ENCODE results near the gene RABGAP1L.
"Not testable (repeated sequence)": the region's sequence is repeated elsewhere in the genome, so short reads cannot be mapped to it uniquely, and the experiment has no call there.

The RABGAP1L gene

DNA sequence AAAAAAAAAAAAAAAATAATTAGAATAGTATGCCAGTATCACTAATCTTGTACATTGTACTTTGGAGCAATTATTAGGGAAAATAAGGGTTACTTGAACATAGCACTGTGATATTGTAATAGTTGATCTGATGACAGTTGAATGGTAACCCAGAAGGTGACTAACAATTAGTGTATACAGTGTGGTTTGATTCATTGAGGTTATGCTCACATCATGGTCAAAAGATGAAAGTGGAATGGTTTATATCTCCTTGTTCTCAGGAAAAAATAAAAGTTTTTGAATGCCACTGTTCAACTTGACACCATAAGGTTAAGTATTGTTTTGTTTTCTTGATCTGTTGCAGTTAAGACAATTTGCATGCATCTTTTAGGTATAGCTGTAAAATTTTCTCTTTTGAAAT lies 375.5 kb downstream of the RABGAP1L start:
- DNase-seq (ENCODE audit: extremely low spot score): no peak
- CTCF ChIA-PET: no interaction called here

DNA sequence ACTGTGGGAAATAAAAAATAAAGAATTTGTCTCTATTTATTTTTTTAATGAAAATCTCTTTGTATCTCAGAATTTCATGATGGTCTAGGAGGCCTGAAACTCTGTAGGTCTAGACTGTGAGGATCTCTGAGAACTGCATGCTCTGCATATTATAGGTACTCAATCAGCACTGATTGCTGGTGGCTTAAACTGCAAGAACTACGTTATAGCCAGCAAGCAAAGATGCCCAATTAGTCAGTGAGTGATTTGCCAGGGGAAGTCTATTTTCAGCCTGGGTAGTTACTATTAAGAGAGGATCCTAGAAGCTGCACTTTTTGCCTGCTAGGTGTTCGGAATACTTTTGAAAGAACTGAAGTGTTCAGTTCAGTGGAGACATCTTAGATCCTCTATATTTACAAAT lies 375.9 kb downstream of the RABGAP1L start:
- CTCF ChIA-PET: no interaction called here
- TF ChIP-seq, protein P1, sequence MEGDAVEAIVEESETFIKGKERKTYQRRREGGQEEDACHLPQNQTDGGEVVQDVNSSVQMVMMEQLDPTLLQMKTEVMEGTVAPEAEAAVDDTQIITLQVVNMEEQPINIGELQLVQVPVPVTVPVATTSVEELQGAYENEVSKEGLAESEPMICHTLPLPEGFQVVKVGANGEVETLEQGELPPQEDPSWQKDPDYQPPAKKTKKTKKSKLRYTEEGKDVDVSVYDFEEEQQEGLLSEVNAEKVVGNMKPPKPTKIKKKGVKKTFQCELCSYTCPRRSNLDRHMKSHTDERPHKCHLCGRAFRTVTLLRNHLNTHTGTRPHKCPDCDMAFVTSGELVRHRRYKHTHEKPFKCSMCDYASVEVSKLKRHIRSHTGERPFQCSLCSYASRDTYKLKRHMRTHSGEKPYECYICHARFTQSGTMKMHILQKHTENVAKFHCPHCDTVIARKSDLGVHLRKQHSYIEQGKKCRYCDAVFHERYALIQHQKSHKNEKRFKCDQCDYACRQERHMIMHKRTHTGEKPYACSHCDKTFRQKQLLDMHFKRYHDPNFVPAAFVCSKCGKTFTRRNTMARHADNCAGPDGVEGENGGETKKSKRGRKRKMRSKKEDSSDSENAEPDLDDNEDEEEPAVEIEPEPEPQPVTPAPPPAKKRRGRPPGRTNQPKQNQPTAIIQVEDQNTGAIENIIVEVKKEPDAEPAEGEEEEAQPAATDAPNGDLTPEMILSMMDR (IDR thresholded peaks at IDR 0.05; ENCODE audit: control extremely low read depth, extremely low read depth, low read depth, missing control alignments): no peak
- DNase-seq (ENCODE audit: extremely low spot score): no peak
- POLR2A ChIA-PET: no interaction called here

More for the DNA sequence above, 375.5 kb downstream of the RABGAP1L start:
- POLR2A ChIA-PET: no interaction called here
- TF ChIP-seq, protein P1 (IDR thresholded peaks at IDR 0.05; ENCODE audit: control extremely low read depth, extremely low read depth, low read depth, missing control alignments): no peak

DNA sequence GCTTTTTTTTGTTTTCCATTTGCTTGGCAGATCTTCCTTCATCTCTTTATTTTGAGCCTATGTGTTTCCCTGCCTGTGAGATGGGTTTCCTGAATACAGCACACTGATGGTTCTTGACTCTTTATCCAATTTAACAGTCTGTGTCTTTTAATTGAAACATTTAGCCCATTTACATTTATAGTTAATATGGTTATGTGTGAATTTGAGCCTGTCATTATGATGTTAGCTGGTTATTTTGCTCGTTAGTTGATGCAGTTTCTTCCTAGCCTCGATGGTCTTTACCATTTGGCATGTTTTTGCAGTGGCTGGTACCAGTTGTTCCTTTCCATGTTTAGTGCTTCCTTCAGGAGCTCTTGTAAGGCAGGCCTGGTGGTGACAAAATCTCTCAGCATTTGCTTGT lies 384.1 kb downstream of the RABGAP1L start:
- DNase-seq (ENCODE audit: extremely low spot score); POLR2A ChIA-PET; CTCF ChIA-PET: not testable (repeated sequence)

DNA sequence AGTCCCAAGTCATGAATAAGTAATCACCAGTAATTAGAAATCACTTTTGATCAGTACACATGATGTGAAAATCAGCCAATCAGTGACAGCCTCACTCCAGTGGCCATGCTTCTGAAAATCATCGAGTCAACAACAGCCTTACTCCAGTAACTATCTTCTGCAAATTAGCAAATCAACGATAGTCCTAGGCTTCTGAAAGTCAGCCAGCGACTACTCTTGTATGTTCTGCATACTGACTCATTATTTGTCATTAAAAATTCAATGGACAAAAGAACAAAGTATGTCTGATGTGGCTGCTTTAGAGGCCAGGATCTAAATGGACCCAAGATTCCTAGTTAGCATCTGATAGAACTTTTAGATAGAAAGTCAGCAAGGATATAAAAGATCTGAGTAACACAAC lies 391.0 kb downstream of the RABGAP1L start:
- ChIA-PET POLR2A (interaction anchor here (0.6 kb wide), 1 partner anchor 14 kb away, joined by 3 read pairs; no protein-coding TSS in a partner anchor), CTCF (no interaction called here)
- no peak for DNase-seq (ENCODE audit: extremely low spot score)
- TF ChIP-seq, protein P1 (IDR thresholded peaks at IDR 0.05; ENCODE audit: control extremely low read depth, extremely low read depth, low read depth, missing control alignments): no peak

DNA sequence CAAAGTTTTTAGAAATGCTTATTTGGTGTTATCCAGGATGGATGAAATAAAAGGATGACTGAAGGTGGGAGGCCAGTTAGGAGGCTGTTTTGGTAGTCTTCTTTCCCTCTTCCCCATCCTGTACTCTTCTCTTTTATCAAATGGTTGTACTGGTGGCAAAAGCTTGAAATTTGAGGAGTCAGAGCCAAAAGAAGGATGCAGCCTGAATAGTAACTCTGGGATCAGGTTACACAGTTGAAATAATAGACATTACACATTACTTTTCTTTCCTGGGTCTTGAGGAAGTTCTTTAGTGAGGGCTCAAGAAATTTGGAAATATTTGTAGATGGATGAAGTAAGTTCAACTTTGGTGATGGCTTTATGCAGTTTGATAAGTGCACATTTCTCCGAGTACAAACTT lies 397.1 kb downstream of the RABGAP1L start:
- DNase-seq (ENCODE audit: extremely low spot score): no peak
- ChIA-PET POLR2A (no interaction called here), CTCF (no interaction called here)
- TF ChIP-seq, protein P1 (IDR thresholded peaks at IDR 0.05; ENCODE audit: control extremely low read depth, extremely low read depth, low read depth, missing control alignments): no peak

DNA sequence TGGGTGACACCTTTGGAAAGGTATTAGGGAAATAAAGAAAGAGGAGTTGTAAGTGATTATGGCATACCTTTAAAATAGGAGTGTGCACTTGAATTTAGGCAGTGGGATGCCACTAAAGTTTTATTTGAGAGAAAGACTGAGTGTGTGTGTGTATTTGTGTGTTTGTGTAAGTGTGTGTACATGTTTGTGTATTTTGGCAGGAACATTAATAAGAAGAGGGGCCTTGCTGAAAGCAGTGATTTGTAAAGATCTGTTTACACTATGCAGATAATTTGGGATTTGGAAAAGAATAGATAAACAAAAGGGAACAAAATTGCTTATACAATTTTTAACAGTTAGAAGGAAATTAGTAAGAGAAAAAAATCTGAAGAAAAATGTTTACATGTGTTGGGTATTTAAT lies 409.2 kb downstream of the RABGAP1L start:
- CTCF ChIA-PET: no interaction called here

DNA sequence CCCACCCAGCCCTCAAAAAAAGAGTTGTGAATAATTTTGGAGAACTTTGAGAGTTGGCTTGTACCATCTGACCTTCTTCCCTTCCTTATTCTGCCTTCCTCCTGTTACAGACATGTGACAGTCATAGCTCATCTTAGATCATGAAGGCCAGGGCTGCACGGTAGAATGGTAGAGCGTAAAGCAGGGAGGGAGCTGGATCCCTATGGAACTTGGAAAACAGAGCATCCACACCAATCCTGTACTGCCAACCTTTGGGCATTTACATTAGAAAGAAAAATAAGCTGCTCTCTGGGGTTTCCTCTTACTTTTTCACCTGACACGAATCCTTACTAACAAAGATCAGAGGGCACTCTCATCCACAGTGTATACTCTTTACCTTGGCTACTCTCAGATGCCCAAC lies 409.9 kb downstream of the RABGAP1L start:
- POLR2A ChIA-PET: no interaction called here
- DNase-seq (ENCODE audit: extremely low spot score): no peak
- CTCF ChIA-PET: no interaction called here
- TF ChIP-seq, protein P1 (IDR thresholded peaks at IDR 0.05; ENCODE audit: control extremely low read depth, extremely low read depth, low read depth, missing control alignments): no peak

More for the DNA sequence above, 409.2 kb downstream of the RABGAP1L start:
- TF ChIP-seq, protein P1 (IDR thresholded peaks at IDR 0.05; ENCODE audit: control extremely low read depth, extremely low read depth, low read depth, missing control alignments): no peak
- no peak for DNase-seq (ENCODE audit: extremely low spot score)
- POLR2A ChIA-PET: no interaction called here
